Ramos (cell line): Measurements from ENCODE around the gene PSEN2.

Source experiments
- in situ Hi-C: fragments of 300-500 bp; cut with MboI; formaldehyde crosslinking; loops from one replicate; pipeline ENCODE4 v1.14.3; 2022; ENCODE audit warnings: low sequenced_read_pairs; ENCODE audit not compliant: unreplicated experiment

PSEN2 gene

DNA sequence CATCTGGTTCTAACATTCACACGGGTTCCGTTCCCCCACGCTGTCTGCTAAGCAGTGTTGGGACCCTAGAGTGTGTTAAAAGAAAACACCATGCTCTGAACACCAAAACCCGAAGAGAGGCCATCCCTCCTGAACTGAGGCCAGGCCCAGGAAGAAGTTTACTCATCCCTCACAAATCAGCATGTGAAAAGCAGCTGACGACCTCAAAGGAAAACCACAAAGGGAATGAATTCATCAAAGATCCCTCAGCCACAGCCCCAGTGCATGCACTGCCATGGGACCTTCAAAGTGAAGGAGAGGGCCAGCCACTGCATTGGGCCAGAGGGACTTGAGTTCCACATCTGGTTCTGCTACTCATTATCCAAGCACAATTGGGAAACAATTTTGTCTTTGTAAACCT lies 7.0 kb upstream of the PSEN2 start:
- in situ Hi-C loops, result no loop called here

DNA sequence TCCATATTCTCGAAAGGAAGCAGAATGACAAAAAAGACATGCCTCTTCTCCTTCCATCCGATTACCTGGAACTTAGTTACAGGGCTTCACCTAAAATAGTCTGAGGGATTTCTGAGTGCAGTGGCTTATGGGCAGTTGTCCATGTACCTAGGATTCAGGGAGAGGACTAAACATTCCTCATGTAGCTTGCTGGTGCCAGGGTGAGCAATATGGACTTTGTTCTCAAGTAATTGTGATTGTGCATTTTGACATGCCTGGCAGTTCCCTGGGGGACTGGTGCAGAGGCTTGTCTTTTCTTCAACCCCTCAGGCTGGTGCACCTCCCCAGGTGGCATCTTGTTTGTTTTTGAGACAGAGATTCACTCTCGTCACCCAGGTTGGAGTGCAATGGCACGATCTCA lies 6.1 kb upstream of the PSEN2 start:
- in situ Hi-C loops, result no loop called here

DNA sequence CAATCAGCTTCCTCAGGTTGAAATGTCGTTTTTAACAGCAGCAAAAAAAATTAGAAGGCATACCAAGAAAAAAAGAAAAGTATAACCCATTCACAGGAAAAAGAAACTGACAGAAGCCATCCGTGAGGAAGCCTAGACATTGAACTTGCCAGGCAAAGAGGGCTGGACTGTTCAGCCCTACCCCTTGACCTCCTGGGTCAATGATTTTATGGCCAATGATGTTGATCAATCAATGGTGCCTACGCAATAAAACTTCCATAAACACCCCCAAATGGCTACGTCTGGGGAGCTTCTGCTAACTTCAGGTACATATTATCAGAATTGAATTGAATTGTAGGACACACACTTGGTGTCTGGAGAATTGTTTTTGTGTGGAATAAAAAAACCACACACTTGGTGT lies 4.8 kb upstream of the PSEN2 start:
- in situ Hi-C loops, result no loop called here

DNA sequence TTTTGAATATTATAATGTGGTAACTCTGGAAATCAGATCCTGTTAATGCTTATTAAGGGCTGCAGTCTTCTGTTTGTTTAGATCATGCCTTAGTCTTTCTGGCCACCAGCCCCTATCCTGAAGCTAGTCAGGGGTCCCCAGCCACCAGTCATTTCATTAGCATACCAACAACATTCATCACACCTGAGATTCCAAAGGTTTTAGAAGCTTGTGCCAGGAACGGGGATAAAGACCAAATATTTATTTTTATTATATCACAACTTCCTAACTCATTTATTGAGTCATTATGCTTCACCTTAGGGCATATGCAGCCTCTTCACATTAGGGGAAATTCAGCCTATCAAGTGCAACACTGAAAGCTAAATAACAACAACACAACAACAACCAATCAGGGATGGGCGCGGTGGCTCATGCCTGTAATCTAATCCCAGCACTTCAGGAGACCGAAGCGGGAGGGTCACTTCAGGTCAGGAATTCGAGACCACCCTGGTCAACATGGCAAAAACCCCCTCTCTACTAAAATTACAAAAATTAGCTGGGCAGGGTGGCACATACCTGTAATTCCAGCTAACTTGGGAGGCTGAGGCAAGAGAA lies 2.9 kb upstream of the PSEN2 start:
- in situ Hi-C loops, result no loop called here

DNA sequence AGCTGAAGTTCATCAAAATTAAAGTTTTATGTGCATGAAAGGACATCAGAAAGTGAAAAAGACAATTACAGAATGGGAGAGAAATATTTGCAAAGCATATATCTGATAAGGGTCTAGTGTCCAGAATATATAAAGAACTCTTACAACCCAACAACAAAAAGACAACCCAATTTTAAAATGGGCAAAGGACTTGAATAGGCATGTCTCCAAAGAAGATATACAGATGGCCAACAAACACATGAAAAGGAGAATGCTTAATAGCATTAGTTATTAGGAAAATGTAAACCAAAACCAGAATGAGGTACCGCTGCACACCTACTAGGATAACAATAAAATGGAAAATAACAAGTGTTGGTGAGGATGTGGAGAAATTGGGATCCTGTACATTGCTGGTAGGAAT lies 1.7 kb upstream of the PSEN2 start:
- in situ Hi-C loops, result no loop called here

DNA sequence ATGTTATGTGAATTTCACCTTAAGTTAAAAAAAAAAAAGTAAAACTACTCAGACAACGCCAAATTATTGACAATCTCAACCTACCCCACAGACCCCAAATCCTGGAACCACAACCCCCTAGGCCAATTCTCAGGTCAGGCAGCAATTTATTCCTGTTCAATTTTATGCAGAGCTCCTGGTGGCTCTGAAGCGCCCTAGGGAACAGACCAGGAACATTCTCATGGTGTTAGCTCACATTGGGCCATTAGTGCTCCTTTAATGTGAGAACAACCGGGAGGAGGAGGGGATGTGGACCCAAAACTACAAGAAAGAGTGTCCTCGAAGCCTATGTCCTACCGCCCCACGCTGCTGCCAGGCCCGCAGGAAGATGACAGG lies 403 bp upstream of the PSEN2 start:
- in situ Hi-C loops, result no loop called here

DNA sequence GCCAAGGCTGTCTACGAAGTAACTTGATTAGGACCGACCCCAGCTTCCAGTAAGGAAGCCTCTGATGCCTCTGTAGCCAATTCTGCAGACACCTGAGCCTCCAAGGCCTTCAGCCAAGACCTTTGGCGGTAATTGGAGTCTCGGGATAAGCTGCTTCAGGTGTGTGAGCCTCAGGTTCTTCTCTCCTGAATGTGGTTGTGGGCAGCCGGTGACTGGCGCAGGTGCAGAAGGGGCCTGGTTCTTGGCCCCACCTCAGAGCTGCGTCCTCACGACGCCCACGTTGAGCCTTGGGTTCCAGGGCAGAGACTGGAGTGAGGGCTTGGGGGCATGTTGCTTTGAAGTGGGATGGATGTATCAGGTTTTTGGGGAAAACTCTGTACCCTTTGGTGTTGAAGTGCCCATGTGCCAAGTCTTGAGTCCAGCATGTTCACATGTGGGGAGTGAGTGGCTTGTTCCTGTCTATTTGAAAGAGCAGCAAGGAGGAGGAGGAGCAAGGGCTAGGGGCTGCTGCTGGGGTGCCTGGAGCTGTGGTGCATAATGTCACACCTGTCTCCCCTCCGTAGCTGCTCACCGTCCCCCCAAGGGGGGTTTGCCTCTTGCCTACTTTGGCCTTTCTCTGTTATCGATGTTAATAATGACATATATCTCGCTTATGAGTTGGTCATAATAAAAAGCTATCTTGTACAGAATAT lies 1.4 kb downstream of the PSEN2 start:
- in situ Hi-C loops, result no loop called here

DNA sequence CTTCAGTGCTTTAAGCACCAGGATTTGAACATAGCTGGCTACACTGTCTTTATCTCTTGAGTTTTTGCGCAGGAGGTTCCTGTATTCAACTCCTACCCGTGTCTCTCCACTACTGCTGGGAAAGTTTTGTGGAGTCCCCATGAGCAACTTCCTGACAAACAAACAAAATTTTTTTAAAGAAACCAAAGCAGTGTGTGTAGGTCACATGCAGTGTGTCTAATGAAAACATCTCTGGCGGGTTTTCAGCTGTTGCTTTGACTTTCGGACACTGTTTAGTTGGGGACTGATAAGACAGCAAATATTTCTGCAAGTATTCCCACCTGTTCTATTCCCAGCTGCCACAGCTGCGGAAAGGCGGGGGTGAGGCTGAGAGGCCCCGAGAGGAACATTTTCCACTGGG lies 2.0 kb downstream of the PSEN2 start:
- in situ Hi-C loops, result no loop called here

DNA sequence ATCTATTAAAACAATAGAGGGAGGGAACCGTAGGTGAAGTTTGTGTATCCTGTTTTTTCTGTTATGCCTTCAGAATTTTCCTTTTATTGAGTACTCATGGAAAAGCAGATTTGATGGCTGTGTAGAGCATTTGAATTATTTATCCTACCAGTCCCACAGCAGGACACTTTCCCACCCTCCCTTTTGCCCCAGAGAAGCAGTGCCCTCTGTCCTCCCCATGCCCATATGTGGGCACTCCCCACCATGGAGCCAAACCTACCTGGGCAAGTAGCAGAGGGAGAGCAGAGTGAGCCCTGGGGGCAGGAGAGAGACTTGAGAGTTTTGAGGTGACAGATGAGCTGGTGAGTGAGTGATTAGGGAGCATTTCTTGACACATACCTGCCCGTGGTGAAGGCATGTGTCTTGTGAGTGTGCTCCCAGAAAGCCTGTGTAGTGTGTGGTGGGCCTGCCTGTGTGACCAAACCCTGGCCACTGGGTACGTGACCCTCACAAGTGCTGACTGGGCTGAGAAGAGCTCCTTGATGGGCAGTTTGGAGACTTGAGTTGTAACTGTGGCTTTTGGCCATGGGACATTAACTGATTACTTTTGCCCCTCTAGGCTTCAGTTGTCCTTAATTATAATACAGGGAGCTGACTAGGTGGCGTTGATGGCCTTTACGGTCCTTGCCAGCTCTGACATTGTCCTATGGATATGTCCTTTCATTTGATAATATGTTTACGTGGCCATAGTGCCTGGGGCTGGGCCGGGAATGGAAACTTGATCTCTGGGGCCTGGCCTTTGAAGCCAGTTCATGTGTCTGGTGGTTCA lies 3.6 kb downstream of the PSEN2 start:
- in situ Hi-C loops, result no loop called here

DNA sequence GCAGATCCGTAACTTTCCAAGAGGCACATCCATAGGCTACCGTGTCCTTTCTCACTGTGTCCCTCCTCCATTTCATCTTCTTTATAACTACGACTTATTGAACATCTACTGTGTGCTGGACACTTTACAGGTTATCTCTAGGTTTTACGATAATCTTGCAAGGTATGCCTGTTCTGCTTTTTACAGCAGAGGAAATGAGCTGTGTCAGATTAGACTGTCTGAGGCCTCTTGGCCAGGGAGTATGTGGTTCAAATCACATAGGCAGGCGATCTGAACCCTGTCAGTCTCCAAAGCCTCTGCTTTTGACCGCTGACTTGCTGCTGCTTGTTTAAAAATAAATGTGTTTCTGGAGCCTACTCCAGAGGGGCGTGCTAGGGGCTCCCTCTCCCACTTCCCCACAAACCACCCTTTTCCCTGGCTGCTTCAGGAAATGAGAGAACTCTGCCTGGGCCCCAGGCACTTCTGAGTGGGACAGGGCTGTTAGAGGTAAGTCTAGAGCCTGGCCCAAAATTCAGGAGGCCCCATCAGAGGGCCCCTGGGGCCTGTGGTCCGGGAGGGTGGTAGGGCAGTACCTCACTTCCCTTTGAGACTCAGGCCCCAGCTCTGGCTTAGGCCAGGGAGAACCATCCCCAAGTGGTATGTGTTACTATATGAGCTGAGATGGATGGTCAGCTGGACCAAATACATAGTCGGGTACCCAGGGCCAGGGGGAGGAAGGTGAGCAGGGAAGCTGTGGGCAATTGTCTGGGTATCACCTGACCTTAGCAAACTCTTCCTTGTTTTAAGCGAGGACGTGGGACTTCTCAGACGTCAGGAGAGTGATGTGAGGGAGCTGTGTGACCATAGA lies 4.4 kb downstream of the PSEN2 start:
- in situ Hi-C loops, result no loop called here

DNA sequence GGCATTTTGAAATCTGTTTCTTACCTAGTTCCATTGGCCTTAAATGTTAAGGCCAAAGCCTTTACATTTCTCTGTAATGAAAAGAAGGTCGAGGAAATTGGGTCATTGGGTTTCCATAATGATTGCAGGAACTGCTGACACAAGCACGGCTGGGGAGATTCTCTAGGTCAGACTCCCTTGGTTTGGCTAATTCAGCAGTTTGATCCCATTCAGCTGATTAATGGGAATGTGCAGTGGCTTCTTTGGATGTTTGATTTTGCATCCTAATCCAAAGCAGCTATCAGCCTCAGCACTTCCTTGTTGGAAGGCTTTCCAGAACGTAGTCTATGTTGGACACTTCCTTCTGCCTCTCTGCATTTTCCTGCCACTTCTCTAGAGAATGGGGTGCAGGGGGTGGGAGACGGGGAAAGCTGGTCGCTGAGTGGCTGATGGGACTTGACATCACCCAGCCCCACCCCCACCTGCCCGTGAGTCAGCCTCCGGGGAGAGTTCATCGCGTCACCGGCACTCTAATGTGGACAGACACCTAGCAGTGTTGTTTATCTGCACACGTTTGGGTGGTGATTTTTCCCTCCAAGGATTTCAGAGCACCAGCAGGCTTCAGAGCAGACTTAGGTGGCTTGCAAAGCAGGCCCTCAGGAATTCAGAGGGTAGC lies 5.4 kb downstream of the PSEN2 start:
- in situ Hi-C loops, result no loop called here

DNA sequence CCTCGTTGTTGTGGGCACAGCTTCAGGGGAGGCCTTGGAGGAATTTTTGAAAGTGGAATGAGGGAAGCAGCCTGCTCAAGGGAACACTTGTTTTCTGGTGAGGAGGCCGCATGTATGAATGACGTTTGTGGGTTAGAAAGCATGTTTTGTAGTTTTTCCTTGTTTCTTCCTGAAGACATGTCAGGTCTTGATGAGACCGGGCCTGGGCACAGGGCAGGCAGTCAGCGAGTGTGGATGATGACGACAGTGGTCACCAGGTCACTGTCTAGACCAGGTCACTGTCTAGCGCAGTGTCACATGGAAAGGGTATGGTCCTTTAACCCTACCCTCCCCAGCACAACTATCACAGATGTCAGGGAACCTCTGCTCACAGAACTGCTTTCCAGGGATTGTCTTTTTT lies 7.3 kb downstream of the PSEN2 start:
- in situ Hi-C loops, result no loop called here

DNA sequence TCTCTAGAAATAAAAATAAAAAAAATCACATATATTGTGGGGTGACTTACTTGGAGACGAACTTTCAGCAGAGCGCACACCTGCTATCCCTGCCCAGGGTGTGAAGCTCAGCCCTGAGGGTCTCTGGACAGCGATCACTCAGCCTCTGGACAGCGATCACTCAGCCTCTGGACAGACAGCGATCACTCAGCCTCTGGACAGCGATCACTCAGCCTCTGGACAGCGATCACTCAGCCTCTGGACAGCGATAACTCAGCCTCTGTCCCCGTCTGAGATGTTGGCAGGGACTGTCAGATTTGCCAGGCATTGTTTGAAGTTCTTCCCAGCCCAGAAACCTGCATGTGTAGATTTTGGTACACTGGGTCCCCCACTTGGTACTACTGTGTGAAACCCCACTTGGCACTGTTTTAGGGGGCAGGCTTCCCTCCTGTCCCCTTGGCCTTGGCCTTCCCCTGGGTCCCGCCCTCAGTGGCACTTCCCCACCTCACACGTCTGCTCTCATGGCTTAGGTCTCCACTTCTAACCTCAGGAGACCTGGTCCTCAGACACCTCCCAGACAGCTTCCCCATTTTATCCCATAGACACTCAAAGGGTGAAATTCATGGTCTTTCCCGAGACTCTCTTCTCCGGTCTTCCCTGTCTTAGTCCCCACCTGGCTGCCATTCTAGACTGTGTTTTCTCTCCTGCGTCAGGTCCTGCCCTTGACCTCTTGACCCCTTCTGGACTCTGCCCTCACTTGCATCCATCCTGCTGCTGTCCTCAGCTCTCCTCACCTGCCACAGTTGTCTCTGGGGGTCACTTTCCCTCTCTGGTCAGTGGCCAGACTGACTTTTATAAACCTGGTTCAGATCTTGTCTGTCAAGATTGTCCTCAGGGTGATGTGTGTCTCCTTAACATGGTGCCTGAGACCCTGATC lies 10.2 kb downstream of the PSEN2 start:
- in situ Hi-C loops, result no loop called here

DNA sequence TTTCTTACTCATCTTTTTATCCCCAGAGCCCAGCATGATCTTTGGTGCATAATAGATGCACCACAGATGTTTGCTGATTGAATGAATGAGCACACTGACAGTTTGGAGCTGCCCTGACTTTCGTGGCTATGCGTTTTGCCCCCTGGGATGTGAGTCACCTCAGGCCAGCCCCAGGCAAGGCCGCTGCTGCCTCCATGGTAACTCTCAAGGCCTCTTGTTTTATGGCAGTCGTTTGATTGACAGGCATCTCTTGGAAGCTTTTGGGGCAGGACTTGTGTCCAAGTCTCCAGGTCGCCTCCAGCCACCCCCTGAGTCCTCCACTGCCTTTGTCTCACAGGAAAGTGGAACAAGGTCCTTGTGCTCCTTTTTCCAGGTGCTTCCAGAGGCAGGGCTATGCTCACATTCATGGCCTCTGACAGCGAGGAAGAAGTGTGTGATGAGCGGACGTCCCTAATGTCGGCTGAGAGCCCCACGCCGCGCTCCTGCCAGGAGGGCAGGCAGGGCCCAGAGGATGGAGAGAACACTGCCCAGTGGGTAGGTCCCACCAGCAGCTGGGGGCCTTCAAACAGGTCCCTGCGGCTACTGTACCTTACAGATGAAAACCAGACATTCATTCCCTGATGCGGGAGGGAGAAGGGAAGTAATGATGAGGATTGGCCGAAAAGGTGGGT lies 11.2 kb downstream of the PSEN2 start:
- in situ Hi-C loops, result no loop called here

DNA sequence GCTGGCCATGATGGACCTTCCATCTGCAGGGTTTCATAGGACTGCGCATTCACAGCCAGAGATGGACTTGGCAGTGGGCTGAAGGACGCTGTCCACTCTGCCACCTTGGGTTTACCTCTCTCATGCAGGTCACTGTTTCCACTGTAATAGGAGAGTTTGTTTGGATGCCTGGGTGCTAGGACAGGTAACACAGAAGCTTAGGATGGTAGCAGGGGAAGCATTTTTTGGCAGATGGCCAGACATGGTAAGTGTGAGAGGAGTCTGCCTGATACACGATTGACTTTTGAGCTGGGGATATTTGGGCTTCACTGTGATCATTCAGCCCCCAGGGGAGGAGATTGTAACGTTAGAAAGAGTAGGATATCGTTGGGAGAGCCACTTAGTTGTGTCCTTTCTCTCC lies 11.8 kb downstream of the PSEN2 start:
- in situ Hi-C loops, result no loop called here

DNA sequence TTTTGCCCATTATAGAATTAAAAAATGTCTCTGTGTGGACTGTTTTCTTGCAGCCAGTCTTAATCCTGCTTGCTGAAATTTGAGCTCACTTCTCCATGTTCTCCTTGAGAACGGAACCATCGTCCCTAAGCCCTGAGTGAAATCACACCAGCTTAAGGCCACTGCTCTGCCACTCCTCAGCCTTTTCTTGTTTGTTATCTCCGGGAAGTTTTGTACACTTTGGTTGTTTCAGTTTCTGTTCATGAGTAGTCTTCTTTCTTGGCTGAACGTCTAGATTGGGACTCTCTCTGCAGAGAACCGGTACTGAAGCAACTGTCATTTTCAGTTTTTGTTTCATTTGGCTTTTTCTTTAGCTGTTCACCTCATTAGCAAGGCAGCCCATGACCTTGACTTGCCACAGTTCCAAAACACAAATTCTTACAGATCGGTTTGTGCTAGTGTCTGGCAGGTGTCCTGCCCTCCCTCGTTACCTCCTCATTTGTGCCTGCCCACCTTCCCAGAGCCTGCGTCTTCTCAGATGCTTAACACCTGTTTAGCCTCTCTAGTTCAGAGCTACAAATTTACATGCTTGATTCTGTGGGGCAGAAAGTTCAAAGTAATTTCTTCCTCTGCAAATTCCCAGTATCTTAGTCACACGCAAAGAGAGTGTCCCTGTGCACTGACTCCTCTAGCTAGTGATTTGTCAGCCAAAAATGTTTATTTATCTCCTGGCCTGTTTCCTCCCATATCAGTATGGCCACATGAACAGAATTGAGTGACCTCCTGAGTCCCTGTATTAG lies 12.4 kb downstream of the PSEN2 start:
- in situ Hi-C loops, result no loop called here

DNA sequence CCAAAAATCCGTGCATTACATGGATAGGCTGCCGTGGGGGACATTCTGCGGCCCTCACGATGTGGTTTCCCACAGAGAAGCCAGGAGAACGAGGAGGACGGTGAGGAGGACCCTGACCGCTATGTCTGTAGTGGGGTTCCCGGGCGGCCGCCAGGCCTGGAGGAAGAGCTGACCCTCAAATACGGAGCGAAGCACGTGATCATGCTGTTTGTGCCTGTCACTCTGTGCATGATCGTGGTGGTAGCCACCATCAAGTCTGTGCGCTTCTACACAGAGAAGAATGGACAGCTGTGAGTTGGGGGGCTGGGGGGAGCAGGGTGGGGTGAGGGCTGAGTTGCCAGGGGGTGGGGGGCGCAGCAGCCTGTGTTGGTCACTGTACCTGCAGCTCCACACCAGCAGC lies 13.2 kb downstream of the PSEN2 start:
- in situ Hi-C loops, result no loop called here

DNA sequence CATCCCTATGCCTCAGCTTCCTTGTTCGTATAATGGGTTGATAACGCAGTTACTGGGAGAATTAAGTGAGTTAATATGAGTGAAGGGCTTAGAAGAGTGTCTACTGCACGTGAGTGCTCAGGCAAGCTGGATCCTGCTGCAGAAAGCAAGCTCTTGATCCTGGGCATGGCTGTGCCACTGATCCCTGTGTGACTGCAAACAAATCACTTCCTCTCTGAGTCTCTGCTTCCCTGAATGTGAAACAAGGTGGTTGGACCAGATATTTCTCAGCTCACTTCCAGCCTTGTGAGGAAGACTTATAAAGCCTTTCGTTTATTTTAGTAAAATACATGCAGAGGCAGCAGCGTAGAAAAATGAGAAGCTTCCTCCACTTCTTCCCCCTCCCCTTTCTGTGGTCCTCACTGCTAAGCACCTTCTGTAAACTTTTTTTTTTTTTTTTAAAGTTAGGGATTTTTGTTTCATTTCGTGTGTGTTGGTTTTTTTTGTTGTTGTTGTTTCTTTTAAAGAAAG lies 13.8 kb downstream of the PSEN2 start:
- in situ Hi-C loops, result no loop called here
